NCI-H1092 treated with DMSO at 0.1 percent for 48 hours (cell line): ENCODE measurements around the gene SMAD3.

Experiments used
- DNase-seq: peaks from one replicate; lab custom pipeline; 2025; lab: John Stamatoyannopoulos, UW

SMAD3 gene

DNA sequence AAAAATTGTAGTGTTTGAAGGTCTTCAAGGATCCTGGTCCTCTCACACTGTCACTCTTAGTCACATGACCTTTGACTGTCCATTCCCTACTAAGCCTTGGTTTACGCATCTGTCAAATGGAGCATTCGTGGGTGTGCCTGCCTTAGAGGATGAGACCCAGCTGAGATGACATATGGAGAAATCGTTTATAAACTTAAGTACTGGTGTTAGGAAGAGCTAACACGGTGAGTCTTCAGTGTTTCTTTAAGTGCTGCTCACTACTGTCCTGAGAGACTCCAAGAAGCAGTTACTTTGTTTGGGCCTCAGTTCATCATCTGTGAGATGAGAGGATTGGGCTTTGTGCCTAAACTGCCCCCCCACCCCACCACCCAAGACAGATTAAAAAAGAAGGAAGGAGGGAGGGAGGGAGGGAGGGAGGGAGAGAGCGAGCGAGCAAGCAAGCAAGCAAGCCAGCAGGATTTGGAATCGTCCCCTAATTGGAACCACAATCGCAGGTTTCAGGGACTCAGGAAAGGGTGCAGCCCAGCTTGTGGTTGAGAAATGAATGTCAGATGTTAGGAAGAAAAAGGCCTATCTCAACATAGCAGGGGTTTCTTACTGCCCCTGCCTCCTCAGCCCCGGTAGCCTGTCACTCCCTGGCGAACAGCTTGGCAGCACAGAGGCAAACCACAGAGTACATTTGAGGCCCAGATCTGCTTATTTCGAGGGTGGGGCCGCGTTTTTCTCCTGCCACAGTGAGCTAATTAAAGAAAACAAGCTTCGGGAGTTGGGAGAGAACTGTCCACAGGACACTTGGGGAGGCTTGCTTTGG is 32.7 kb downstream of the SMAD3 start:
- DNase-seq, result no peak

DNA sequence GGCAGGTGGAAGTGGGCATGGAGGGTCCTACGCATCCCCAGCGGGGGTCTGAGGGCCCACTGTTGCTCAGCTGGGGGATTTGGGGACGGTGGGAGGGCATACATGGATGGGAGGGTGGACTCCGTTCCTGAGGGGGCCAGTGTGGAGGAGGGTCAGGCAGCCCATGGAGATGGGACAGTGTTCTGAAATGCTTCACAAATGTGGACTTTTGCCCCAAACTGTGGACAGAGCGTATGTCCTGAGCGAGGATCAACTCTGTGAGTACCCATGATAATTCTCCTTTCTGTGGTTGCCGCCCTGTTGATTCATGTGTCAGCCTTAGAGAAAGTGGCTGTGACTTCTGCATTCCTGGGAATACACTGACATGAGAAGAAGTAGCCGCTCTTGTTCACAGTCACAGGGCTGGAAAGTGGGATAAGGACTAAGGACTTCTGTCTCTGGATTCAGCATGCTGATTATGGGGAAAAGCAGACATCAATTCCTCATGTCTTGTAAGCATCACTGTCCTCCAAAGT is 33.4 kb downstream of the SMAD3 start:
- DNase-seq, result no peak

DNA sequence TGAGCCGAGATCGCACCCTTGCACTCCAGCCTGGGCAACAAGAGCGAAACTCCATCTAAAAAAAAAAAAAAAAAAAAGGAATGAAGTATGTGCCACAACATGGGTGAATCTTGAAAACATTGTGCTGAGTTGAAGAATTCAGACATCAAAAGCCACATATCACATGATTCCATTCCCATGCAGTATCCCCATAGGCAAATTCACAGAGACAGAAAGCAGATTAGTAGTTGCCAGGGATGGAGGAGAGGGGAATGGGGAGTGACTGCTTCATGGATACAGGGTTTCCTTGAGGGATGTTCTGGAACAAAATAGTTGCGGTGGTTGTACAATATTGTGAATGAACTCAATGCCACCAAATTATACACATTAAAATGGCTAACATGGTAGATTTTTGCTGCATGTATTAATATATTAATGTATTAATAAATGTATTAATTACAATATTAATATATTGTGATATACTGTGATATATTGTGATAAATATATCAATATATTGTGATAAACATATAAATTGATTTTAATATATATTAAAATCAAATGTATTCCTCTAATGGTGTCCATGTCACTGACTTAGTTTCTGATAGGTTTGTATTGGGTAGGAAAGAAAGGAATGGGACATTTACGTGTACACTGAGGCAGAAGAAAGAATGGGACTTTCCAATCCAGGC is 34.9 kb downstream of the SMAD3 start:
- no peak for DNase-seq

DNA sequence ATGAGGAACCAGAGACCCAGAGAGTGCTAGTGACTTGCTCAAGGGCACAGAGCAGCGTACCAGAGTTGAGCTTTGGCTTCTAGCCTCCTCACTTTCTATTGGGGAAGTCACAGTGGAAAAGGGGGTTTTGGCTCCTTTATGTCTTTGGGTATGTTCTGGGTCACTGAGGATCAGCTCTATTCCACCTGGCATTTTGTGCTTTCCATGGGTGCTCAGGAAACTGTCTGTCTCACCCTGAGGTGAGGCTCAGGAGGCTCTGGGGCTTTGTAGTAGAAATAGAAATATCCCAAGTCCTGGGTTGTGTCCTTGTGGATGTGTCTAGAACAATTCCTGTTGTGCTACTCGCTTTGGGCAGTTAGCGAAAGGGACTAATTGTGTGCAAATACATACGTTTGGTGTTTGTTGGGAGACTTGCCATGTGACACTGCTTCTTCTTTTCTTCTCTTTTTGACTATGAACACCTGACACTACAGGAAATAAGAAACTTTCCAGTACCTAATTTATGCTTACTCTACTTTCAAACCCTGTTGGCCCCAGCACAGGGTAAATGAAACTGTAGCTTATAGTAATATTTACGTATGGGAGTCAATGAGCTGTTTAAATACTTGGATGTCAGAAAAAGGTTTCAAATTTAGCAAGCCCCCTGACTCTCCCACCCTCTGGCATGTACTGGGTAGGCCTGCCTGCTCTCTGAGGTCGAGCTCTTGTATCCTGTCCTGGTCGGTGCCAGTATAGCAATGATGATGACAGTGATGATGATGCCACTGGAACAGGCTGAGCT is 35.6 kb downstream of the SMAD3 start:
- DNase-seq, result no peak

DNA sequence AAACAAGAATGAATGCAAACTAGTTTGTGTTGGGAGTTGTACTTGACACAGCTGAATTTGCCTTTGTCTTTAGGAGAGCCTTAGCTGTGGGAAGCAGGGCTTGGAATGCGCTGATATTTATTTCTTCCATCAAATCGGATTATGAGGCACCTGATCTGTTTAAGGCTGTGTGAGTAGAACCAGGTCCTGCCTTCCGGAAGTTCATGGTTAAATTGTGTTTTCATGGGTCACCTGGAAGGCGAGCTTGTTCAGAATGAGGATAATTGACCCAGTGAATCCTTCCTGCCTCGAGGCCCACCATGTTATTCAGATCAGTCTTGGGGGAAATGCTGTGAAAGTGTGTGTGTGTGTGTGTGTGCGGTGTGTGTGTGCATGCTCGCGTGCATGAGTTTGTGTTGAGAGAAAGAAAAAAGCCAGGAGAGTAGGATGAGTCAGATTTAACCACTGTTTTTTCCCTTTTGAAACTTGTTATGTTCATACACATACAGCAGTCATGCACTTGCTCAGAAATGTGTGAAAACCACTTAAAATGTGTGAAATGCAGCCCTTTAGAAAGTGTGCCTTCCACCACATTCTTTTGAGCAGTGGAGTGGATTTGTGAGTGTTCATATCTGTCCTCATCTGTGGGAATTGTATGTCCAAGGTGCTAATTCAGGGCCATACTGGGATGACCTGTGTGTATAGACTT is 36.7 kb downstream of the SMAD3 start:
- DNase-seq, result no peak

DNA sequence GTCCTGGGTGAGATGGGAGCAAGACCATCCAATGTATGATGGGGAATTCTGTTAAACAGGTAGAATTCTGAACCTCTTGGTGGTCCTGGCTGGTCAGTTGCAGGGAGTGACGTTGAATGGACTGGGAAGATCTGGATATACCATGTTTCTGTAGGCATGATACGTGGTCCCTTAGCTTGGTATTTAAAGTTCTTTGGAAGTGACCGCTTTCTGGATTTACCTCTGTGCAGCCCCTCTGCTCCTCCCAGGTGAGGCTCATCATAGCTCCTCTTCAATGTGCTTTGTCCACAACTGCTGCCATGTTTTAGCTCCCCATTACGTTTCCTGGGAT is 37.2 kb downstream of the SMAD3 start:
- no peak for DNase-seq

DNA sequence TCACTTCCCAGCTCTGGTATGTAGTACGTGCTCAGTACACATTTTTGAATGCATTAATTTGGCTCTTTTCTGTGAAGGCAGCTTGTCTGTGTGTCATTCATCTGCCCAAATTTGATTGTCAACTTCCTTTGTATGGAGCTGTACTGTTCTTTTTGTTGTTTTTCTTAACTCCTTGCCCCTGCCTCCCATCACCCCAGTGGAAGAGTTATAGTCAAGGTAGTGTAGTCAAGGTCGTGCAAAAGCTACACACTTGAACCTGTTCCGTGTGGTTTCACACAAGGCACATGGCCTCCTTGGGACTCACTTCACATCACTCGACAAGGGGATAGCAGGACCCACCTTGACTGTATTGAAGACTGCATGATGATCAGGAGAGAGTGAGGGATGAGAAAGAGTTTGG is 37.6 kb downstream of the SMAD3 start:
- no peak for DNase-seq

DNA sequence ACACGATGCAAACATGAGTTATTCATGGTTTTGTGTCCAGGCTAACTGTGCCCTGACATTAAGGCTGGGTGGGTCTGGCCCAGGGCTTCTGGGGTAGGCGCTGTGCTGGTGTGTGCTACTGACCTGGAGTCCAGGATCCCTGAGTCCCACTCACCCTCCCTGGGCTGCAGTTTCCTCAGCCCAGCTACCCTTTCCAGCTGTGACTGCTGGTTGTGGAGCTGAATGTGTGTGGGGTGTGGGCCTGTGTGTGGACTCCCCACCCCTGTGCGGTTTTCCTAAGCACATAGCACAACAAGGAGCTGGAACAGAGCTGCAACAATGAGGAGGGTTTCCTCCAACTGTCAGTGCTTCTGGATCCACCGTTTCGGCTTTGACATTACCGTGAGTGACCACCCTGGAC is 38.0 kb downstream of the SMAD3 start:
- no peak for DNase-seq

DNA sequence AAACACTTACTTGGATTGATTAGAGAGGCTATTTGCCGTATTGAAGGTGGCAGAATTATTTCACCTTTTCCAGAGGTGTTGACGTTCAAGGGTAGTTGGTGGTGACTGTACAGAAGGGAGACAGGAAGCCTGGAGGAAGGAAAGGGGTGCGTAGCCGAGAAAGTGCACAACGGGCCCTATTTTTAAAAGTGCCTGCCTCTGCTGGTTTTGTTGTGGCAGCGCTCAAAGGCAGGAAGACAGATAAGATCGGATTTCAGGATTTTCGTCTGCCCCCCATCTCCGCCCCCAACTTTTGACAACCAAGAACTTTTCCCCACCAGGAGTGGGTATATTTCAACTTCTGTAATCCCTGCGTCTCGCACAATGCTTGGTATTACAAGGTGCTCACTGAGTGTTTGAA is 38.5 kb downstream of the SMAD3 start:
- no peak for DNase-seq

DNA sequence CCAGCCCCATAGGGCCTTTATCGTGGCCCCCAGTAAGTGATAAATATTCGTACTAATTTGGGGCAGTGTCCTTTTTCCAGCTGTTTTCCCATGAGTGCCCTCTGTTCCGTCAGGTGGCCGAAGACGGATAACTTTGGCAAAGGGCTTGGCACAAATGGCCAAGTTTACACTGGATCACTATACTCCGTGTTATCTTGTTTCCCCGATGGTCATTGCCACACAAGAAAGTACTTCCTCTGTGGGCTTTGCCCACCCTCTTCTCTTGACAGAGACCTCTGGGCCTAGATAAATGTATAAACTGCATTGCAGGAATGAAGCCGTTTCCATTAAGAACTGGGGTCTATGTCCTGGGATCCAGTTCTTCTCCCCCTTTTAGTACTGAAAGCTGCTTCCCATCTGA is 39.1 kb downstream of the SMAD3 start:
- no peak for DNase-seq

DNA sequence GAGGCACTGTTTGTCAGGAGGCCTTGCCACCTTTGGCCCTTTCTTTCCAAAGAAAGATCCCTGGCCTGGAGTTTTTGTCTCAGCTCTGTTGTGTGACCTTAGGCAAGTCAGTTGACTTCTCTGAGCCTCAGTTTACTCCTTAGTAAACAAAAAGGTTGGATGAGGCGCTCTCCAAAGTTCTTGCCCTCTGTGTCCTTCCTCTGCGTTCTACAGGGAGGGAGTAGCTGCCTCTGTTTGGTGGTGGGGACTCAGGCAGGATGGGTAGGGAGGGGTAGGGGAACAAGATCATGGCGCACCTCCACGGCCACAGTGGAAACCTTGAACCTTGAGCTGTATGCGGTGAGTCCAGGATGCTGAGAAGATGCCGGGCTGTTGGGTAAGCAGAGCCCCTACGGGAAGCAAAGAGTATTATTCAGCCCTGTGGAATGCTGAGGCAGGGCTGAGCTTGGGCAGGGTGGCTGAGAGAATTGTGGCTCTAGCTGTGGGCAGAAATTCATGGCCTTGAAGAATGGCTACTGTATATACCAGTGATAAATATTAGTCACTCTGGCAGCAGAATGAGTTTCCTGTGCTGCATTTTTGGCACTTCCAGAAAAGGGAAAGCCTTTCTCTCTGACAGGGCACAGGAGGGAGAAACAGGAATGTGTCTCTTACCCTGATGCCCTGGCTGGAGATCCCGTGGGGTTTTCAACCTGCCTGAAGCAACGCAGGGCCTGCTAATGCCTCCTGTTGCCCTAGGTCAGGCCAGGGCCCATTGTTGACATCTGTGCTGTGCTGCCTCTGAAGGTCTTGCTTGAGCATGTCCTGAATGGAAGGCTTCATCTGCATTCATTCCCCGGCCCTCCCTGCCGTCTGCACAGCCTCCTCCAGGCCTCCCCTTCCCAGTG is 39.9 kb downstream of the SMAD3 start:
- no peak for DNase-seq

DNA sequence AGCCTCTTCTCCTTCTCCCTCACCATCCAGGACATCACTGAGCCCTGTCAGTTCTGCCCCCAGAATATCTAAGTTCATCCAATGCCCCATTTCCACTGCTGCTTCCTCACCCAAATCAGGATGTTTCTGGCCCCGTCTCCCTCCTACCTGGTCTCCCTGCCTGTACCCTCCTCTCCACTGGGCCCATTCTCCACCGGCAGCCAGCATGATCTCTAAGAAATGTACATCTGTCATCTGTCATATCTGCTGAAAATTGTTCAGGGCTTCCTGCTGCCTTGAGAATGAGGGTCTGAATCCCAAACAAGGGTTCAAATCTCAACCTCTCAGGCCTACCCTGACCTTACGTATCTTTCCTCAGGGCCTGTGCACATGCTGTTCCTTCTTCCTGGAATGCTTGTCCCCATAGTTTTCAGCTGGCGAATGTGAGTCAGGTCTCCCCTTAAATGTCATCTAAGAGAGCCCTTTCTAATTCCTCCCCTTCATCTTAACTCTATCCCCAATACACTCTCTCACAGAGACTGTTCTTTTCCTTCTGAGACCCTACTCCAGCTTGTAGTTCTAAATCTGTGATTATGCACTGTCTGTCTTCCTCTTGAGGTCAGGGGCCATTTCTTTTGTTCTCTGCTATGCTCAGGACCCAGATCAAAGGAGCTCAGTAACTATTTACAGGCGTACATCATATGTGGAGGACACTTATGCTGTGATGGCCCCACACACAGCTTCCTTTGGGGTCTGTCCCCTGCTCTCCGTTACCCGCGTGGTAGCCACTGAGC is 40.8 kb downstream of the SMAD3 start:
- DNase-seq, result no peak

DNA sequence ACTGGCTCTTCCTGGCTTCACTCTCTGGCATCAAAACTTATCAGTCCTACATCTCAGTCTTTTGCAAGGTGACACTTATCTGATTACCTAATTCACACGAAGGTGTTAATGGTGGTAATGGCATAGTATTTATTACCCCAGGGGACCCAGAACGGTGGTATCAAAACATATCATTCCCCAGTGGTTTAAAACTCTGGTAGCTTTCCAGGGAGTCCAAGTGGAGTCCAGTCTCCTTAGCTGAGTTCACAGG is 41.3 kb downstream of the SMAD3 start:
- DNase-seq, result no peak

DNA sequence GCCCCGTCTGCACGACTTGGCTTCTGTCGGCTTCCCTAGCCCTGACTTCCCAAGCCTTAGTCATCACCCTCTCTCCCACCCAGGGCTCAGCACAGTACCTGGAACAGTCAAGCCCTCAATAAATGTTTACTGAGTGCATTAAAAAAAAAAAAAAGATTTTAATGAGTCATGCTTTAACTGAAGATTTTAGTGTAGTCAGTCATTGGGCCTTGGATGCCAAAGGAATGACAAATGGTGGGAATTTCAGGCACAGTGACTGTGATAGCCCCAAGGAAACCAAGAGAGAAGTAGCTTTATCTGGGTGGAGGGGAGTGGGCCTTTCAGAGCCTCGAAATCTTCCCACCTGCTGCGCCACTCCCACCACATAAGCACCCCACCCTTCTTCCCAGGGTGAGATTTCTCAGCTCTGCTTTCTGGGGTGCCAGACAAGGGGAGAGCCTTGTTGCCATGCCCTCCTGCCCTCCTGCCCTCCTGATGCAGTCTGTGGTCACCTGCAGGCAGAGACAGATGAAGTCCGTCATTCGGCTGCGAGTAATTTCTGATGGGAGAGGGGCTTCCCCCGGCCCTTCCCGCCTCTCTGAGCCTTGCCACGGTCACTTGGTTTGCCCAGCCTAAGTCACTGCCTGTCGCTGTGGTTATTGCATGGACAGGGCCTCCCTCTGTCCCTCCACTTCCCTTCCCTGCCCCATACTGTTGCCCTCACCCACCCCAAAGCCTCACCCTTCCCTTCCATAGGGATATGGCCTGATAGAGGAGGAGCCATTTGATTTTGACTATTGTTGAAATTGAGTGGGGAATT is 41.8 kb downstream of the SMAD3 start:
- DNase-seq, result no peak

DNA sequence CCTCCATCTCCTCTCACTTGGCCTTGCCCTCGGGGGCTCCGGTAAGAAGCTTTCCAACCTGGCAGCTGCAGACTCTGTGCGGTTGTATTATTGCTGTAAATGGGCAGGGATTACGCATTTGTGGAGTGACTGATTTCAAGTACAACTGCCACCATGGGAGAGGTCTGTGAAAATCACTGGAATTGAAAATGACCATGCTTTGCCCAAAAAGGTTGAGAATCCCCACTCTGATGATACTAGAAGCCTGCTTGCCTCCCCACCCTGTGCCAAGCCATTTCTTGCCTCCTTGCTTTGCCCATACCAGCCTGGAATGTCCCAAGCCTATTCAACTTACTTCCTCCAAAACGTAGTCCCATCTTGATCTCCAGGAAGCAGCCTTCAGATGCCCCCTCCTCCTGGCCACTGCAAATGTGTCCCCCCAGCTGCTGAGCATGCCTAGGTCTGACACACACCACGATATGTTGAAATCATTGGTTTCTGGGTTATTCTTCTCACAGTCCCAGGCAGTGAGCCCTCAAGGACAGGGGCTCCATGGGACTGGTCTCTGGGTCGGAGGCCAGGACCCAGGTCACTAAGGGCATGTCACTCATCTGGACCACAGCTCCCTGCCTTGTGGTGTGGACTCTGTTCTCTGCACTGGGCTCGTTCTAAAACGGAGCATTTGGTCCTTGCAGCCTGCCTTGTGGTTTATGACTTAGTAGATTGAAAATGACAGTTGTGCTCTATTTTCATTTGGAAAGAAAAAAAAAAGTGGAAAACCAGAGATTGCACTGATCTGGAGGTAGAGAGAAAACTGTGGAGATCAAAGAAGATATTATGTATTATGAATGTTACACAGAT is 42.9 kb downstream of the SMAD3 start:
- DNase-seq, result no peak

DNA sequence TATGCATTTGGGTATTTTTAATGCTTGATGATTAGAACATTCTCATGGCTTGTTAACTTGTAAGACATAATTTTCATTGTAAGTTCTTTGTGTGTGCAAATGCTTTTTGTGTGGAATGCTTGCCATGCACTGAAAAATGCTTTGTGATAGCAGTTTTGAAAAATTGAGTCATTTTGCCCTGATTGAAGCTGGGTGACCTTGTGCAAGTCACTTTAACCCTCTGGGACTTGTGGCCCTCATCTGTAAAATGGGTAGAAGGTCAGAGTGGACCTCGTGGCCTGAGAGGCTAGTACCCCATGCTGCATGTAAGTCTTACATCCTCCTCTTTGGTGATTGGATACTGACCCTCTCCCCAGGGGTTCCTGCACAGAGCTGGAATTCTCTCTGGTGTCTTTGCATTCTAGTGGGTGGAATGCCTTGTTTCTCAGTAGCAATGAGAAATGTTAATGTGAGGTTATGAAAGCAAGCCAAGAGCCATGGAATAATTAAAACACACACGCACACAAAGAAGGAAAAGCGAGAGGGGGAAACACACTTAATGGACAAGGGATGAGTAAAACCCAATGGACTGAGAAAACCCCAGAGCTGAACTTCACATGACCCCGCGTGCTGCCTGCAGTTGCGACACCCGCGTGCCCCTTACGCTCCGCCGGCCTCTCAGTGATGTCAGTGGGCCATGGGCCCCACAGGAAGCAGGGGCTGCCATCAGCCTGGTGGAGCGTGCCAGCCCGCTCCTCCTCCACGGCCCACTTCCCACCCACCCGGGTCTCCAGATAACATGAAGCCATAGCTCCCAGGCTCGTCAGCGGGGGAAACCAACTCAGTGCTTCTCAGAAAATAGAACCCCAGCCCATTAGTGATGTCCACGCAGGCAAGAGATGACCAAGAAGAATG is 44.0 kb downstream of the SMAD3 start:
- no peak for DNase-seq

DNA sequence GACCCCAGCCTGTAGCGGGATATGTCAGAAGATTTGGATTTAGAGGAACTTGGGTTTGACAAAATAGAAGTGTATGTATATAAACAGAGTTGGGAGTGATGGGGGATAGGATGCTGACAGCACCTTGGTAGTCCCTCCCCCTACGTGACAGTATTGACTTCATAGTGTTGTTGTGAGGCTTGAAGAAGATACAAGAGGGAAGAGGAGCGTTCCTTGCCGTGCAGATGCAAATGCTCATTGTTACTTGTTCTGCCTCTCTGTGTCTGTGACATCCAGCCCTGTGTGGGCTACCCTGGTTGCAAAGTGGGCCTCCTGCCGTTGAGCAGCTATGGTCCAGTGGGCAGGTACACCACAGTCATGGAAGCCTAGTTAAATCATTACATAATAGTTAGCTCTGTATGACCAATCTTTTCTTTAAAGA is 45.0 kb downstream of the SMAD3 start:
- no peak for DNase-seq
